GM21717 (cell line): Measurements from ENCODE around the gene APOA1.

Experiments
- ATAC-seq: cut with Tn5 transposase; IDR thresholded peaks from one replicate; pipeline ENCODE4 v1.9.1; 2021; ENCODE audit warnings: mild to moderate bottlenecking, moderate library complexity; ENCODE audit not compliant: unreplicated experiment

Gene APOA1

DNA sequence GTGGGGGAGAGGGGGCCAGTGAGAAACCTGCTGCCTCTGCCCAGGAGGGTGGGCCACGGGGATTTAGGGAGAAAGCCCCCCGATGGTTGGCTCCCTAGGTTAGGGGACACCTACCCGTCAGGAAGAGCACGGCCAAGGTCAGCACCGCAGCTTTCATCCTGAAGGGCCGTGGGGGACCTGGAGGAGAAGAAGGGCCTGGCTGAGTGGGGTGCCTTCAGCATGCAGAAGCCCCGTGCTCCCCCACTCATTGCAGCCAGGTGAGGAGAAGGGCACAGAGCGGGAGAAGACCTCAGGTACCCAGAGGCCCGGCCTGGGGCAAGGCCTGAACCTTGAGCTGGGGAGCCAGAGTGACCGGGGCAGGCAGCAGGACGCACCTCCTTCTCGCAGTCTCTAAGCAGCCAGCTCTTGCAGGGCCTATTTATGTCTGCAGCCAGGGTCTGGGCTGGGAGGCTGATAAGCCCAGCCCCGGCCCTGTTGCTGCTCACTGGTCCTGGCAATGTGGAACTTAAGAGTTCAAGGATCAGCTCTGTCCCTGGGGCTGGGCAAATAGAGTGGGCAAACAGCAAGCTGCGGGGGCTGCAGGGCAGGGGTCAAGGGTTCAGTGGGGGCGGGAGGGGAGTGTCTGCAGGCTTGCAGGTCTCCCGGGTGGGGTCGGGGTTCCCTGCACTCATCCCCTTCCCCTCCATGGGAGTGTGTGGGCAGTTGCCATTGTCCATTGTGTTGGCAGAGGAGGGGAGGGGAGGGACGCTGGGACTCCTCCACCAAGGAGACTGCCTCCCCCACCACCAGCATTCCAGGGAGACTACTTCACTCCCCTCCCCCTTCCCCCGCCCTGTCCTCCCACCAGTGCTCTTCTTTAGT lies at the start of gene APOA1:
TSS of gene APOA1 (minus strand) at position 392 of the 861 bp plus-strand sequence. CDS start at position 157, 235 bp downstream.
- no peak for ATAC-seq

DNA sequence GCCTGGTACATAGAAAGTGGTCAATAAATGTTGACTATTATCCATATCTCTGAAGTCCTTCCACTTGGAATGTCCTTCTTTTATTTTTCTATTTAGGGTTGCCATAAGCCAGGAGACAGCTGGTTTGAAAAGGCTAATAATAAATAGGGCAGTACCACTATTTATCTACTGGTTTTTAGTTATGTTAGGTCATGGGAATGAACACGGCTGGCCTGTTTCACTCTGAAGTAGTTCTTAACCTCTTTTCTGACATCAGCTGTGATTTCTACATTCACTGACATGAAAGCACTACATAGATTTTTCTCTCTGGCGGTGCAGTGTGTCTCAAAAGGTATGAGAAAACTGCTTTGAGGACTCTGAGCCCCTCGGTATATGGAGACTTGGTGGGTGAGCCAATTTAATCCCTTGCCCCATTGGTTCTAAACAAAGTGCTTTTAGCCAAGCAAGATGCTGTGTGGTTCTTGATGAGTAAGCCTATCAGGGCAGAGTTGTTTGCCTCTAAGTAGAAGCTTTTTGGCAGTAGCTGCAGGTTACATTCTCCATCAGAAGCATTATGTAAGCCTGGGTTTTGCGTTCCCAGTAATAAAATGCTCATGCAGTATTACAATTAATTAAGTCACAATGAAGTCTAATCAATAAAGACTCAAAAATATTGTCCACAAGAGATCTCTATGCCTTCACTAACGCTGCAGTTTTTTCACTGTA lies 48.7 kb upstream of the APOA1 start:
- no peak for ATAC-seq

DNA sequence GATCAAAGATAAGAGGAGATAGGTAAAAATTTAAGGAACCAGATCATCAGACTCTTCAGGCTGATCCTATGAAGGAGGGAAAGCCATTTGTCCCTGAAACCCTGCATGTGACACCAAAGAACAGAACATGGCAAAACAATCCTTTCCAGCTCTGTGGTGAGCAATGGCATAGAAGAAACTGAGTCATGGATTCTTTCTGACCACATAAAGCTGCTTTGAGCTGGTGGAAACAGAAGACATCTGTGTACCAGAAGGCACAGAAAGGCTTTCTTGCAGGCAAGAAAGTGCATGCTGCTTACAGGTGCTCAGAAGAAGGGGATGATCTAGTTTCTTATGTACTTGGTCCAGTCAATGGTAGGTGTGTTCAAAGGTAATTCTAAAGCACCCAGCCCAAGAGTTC lies 45.0 kb upstream of the APOA1 start:
- no peak for ATAC-seq

DNA sequence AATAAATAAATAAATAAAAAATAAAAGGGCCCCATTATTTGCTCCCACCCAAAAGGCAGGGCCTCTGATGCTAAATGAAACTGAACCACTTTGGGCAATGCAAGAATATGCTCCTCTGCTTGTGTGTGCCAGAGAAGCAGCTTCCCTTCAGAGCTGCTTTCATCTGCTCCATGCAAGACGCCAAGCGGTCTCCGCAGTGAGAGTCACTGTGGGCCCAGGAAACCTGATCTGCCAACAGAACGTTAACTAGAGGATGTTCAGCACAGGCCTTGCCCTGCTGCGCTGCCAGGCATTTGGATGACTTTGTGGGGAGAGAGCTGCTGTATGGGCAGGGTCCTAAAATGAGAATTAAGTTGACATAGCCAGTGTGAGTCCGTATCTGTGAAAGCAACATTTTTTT lies 43.7 kb upstream of the APOA1 start:
- ATAC-seq, result no peak

DNA sequence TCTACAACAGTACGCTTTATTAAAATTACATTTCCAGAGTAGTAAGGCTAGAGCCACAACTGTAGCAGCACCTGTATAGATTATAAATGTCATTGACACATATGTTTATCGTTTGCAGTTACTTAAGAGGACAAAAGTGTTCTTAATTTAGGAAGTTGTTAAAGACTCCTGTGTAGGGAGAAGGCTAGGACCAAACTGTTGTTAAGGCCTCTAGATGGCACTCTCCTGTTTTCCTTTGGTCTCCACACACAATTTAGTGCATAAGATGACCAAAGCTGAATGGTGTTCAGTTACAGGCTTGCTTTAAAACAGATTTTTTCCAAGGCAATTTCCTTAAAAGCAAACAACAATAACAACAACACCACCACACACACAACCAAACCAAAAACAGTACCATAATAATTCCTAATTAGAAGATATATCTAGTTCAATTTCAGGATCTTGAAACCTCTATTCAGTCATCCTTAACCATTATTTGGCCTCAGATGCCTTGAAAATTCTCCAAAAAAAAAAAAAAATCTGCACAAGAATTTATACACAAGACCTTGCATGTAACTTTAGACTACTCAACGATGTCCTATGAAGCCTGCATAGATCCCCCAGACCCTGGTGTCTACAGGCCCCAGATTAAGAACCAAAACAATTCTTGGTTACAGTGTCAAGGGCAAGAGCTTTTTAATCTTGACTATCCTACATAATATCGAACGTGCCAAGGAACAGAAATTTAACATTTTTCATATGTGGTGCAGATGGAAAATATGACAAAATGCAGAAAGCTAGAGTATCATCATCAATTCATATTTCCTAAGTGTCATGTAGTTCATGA lies 42.6 kb upstream of the APOA1 start:
- ATAC-seq, result no peak

DNA sequence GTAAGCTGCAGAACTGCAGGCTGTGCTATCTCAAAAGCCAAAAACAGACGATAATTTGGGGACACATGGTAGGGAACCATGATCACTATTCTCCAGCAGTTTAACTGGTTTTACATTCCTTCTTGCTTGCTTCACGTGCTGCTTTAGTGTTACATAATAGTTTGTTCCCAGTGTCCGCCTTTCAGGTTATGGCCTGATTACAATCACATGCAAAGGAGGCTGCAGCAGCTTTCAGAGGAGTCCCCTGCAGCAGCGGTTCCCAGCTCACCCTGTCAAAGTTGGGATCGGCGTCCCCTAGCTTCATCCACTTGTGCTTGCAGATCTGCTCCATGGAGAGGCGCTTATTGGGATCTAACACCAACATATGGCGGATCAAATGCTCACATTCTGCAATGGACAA lies 39.2 kb upstream of the APOA1 start:
- no peak for ATAC-seq

DNA sequence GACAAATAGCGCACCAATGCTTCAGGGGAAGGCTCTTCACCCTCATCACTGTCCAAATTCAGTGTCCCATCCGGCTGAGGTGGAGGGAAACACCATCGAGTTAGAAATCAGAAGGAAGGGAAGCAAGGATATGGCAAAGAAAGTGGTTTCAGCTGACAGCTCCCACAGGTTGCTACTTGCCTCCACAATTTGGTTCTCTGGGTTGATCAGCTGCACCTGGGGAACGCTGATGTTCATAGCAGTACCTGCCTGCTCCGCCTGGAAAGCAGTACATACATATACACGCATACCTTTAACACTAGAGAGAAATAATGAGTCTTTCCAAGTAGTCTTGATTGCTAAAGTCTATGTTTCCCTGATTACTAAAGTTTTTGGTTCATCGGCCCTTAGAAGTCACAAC lies 37.8 kb upstream of the APOA1 start:
- no peak for ATAC-seq

DNA sequence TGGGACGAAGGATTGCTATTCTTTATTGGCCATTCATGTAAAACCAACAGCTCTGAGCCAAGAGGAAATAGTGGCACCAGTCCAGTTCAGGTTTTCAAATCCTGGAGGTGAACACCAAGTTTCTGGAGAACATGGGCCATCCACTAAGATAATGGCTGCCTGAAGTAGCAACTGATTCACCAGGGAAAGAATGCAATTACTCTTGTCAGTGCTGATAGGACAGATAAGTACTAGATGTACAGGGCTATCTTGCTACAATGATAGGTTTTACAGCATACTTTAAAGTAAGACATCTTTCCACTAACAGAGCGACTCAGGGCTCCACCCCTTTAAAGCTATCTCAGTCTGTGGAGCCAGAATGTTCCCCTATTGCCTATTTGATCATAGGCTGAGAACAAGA lies 36.8 kb upstream of the APOA1 start:
- ATAC-seq, result no peak

DNA sequence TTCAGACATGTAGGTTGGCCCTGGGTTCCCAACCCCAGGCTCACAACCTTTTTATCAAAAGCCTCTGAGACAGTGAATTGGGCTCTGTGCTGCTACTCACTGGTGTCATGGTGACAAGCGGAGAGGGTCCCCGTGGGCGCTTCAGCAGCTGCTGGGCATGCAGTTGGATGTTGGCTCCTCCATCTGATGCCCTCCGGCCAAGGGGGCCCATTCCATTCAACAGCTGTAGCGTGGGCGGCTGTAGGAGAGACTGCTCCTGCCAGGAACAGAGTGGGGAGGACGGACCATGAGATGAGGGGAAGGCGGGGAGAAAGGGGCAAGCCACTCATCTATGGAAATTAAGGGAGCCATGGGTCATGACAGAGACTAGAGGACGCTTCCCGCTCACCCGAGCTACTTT lies 36.0 kb upstream of the APOA1 start:
- ATAC-seq, result no peak

DNA sequence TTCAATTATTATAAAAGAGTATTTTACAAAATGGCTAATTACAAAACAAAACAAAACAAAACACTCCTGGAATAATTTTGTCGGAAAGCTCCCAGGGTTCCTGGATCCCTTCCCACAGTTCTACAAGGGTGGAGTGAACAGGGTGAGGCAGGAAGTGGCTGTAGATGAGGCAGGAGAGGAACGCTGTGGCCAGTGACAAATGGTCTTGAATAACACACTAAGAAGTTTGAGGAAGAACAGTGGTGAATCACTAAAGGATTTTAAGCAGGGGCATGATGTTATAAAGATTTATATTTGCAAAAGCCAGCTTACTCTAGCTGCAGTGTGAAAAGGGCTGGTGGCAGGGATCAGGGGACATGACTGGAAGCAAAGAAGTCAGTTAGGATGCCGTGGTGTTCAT lies 33.8 kb upstream of the APOA1 start:
- ATAC-seq, result no peak

DNA sequence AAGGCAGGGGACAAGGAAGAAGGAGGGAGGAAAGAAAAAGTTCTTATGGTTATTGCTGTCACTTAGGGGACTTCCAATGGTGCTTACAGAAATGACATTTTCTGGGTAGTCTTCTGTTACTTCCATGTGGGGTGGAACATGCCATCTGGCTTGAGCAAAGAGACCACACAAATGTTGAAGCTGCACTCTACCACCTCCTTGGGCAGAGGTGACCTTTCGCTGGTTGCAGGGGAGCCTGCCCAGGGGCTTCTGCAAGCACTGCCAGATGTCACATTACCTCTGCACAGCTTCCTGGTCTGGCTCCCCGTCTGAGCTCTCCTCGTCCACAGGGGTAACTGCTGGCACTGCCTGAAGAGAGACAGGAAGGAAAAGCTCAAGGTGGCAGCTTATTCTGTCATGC lies 32.6 kb upstream of the APOA1 start:
- no peak for ATAC-seq

DNA sequence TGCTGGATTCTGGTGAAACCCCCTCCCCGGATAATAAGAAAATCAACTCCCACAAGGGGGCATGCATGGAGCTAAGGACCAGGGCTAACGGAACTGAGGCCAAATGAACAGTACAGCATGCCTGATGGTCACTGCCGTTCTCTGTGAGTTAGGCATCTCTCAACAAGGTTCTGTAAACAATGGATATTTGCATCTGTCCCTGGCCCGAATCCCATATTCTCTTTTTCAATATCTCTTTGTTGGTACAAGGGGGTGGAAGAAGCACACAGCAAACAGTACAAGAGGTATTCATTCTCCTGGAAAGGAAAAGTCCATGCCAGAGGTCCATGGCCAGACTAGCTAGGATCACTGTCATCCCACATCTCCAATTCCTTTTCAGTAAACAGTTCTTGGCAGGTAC lies 32.2 kb upstream of the APOA1 start:
- no peak for ATAC-seq

DNA sequence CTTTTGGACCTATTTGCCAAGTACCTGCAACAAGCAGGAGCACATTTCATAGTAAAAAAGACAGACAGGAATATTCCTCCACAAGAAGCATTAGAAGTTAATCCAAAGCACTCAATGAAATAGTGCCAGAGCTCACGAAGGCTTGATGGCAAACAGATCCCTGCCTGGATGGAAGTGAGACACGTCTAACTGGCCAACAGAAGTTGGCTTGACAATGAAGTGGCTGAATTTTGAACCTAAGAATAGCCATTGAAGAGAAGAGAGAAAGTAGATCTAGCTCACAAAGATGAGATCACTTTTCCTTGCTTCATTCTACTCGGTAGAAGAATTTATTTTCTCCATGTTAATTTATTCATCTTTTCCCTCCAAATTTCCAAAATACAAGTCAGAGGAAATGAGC lies 30.6 kb upstream of the APOA1 start:
- ATAC-seq, result no peak

DNA sequence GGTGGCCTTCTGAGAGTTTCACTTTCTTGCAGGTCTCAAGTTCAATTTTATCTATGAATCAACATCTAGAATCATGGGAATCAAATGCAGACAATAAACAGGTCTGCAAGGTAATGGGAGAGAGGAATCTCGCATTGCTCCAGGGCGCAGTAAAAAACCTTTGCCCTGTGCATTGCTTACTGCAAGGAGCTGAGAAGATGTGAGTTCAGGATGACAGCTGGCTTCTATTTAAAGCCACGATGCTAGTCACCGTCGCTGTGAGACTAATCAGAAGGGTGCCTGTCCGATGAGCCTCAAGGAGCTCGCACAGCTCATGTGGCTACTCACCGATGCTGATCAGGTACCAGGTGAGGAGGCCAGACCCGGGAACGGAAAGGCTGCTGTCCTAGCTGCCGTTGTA lies 30.2 kb upstream of the APOA1 start:
- no peak for ATAC-seq

DNA sequence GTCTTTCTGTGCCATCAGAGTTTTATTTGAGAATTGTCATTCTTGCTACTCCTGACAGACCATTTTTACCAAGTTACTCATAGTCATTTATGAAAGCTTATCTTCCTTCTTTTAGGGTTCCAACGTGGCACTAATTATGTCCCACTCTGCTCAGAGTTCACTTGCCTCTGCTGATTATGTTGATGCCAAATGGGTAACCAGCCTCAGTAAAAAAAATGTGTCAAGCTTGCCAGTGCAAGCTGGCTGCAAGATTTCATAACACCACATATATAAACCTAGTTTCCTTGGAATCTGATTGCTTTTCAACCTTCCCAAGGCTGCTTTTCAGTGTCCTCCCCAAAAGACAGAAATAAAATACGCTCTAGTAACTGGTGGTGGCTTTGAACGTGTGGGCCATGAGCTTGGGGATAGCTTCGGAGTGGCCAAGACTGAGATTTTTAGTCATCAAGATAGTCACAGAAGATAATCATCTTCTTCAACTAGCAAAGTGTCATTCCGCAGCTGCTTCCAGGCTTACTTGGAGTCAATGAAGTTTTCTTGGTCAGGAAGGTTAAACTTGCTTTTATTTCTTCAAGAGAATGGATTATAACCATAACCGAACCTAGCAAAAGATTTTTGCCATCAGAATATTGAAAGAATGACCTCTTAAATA lies 29.5 kb upstream of the APOA1 start:
- no peak for ATAC-seq

DNA sequence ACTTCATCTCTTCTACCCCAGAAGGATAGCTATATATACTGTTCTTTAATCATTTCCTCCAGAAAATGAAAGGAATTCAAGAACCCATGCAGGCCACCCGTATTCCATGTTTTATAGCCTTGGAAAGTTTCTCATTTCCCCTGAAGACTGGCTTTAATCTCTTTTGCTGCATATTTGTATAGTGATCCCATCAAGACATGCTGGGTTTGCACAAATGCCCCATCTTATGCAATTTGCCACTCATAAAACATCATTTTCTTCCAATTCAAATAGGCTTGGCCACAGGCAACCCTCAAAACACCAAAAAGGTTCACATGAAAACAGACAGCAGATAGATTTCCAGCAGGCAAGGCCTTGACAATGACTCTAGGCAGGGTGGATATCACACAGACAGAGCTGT lies 28.3 kb upstream of the APOA1 start:
- no peak for ATAC-seq

DNA sequence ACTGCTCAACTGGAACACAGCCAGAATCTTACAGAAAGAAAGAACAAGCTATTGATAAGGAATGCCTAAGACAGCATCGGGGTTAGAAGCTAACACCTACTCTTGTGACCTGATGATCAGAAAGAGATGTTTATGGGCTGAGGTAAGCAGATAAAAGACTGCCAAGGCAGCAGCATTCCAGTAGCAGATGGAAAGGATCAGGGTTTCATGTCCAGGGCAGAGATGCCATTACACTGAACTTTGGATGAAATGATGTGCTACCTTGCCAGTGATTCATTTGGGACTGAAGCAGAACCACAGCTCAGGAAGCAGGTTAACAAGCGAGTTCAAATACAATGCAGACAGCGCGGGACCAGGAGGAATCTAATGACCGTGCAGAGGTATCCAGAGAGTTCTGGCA lies 27.1 kb upstream of the APOA1 start:
- ATAC-seq, result no peak

DNA sequence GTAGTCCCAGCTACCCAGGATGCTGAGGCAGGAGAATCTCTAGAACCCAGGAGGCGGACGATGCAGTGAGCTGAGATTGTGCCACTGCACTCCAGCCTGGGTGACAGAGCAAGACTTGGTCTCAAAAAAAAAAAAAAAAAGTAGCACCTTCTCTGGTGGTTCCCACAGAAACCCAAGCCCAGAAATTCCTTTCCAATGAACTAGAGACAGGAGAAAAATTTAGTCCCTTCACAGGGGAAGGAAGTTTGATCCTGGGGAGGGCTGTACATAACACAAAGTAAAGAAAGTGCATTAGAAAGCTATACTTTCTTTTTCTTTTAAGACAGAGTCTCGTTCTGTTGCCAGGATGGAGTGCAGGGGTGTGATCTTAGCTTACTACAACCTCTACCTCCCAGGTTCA lies 25.5 kb upstream of the APOA1 start:
- no peak for ATAC-seq

DNA sequence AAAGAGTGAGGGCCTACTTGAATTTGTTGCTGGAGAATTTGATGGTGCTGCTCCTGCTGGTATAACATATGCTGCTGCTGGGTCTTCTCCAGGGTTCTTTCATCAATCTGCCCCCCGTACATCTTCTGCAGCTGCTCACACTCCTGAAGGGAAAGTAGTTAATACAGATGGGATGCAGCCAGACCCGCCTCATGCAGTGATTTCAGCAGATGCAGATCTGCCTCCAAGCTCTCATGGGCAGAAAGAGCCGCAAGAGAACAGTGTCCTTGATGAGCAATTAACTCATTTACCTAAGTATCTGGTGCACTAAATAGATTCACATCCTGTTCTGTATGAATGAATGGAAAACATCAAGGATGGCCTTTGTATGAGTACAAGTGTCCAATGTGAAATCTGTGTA lies 24.8 kb upstream of the APOA1 start:
- no peak for ATAC-seq

DNA sequence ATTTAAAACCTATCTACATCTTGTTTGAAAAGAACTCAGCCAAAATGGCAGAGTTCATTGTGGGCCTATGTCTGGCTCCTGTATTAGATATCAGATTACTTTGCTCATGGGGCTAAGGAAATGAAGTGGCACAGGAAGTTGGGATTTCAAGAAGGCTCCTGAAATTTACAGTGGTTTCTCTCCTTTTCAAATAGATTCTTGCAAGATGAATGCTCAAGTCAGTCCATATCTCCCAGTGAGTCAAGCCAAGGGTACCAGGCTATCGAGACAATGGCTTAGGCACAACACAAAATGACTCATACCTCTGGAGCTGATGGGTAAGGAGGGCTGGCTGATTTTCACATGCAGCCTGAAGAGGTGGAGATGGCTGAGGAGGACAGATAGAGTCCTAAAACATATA lies 24.1 kb upstream of the APOA1 start:
- ATAC-seq, result no peak

DNA sequence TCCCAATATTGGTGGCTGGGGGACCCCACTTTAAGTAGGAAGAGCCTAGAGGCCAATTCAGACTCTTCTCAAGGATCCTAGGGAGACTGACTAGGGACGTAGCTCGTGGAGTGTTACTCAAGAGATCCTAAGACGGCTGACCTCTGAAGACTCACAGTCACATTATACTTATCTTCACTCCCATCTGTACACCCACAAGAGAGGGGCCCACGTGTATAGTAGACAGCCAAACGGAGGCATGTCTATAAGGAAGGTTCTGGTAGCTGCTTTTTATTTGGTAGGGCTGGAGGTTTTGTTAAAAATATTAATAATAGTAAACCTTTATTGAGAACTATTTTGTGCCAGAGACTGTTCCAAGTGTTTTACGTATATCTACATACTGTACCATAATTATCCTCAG lies 22.9 kb upstream of the APOA1 start:
- ATAC-seq, result no peak
